ENCODE data around the gene ILKAP.

- no peak for TF ChIP-seq POLR2A (IDR thresholded peaks at IDR 0.05; ENCODE audit: low read depth, low read length)
- no peak for TF ChIP-seq POLR2AphosphoS5 (IDR thresholded peaks at IDR 0.05; ENCODE audit: low read depth, low read length)
Observed at GRCh38 chr2:238207006-238207405, 3.5 kb upstream of the ILKAP start.

All from GM12892 (cell line).